GM12878 (cell line): Measurements from ENCODE around the gene SOS1. TPM values are rescaled to one million over a fixed set of nuclear protein-coding genes. Genes with fewer than 3 reads are reported as not detected.

Source experiments
- ATAC-seq: fragments of 200-7000 bp; cut with Tn5 transposase; 3 replicates; pipeline ENCODE4 v1.9.1; 2020; ENCODE audit warnings: mild to moderate bottlenecking, moderate library complexity
- BruUV-seq: library from RNA; stranded (reverse); fragments of 400-500 nt; replicated peaks from 2 replicates; lab custom pipeline; 2021; lab: Mats Ljungman, UMichigan
- CTCF ChIA-PET: fragments of 300-600 bp; sonication (Branson Sonifier 250); formaldehyde crosslinking; extraction: SDS; loops from one replicate; lab custom pipeline; 2021; ENCODE audit warnings: inconsistent platforms; lab: Yijun Ruan, JAX
- POLR2A ChIA-PET: fragments of 350-600 bp; formaldehyde crosslinking; extraction: SDS; loops from one replicate; lab custom pipeline; 2021; ENCODE audit warnings: inconsistent platforms; lab: Charles Lee
- RAD21 ChIA-PET: fragments of 300-600 bp; sonication (Branson Sonifier 250); formaldehyde crosslinking; loops from one replicate; lab custom pipeline; 2023; ENCODE audit warnings: antibody characterized with exemption; ENCODE audit not compliant: unreplicated experiment; lab: Charles Lee
- SMC1A ChIA-PET: fragments of 300-600 bp; sonication (Branson Sonifier 250); formaldehyde crosslinking; loops from one replicate; lab custom pipeline; 2023; ENCODE audit not compliant: unreplicated experiment, uncharacterized antibody; lab: Charles Lee
- DNase-seq: peaks from one replicate; pipeline ENCODE4 v3.0.0-alpha.2; 2011; ENCODE audit warnings: low read depth, low spot score
- FAIRE-seq: peaks from 3 replicates; lab custom pipeline; 2011; peaks lifted over from hg19 to GRCh38; lab: Jason Lieb, UNC
- H2AFZ ChIP-seq: 2 replicates; pipeline ENCODE4 v1.6.0; 2011; ENCODE audit warnings: low read depth, low read length, control low read depth; ENCODE audit not compliant: control insufficient read depth
- H3K27ac ChIP-seq: 2 replicates; pipeline ENCODE4 v1.5.1; 2011; ENCODE audit warnings: control low read depth; ENCODE audit not compliant: control insufficient read depth, insufficient read depth
- H3K27me3 ChIP-seq, 2 experiments: replicated peaks in 1 of 2; 2 replicates each; pipeline versions ENCODE4 v1.6.0 to v1.6.1; 2011; ENCODE audit warnings: low read length in 1 of 2; ENCODE audit not compliant: control insufficient read depth in 2 of 2, insufficient read depth in 2 of 2
- H3K36me3 ChIP-seq, 2 experiments: 2 replicates each; pipeline ENCODE4 v1.5.1; 2011; ENCODE audit warnings: low read length in 1 of 2; ENCODE audit not compliant: control insufficient read depth in 2 of 2, insufficient read depth in 2 of 2
- H3K4me1 ChIP-seq: 2 replicates; pipeline ENCODE4 v1.6.1; 2011; ENCODE audit warnings: mild to moderate bottlenecking, low read length, moderate library complexity, mixed read lengths; ENCODE audit not compliant: control insufficient read depth, insufficient read depth
- H3K4me2 ChIP-seq: 2 replicates; pipeline ENCODE4 v1.6.0; 2011; ENCODE audit warnings: control low read depth; ENCODE audit not compliant: control insufficient read depth, insufficient read depth
- H3K4me3 ChIP-seq: fragments of 200-600 bp; sonication (generic); 2 replicates; pipeline ENCODE4 v1.5.1; 2016
- H3K79me2 ChIP-seq: 2 replicates; pipeline ENCODE4 v1.6.0; 2011; ENCODE audit warnings: low read length; ENCODE audit not compliant: control insufficient read depth, insufficient read depth
- H3K9ac ChIP-seq: 2 replicates; pipeline ENCODE4 v1.8.0; 2011; ENCODE audit warnings: low read length, control low read depth, mixed read lengths; ENCODE audit not compliant: control insufficient read depth, insufficient read depth
- H3K9me3 ChIP-seq: replicated peaks from 3 replicates; pipeline ENCODE4 v1.5.1; 2011; ENCODE audit warnings: mild to moderate bottlenecking, low read length; ENCODE audit not compliant: control insufficient read depth, insufficient read depth
- H4K20me1 ChIP-seq: 2 replicates; pipeline ENCODE4 v1.6.0; 2011; ENCODE audit not compliant: control insufficient read depth, insufficient read depth
- CBFB ChIP-seq: IDR thresholded peaks from 2 replicates; pipeline ENCODE4 v1.6.1; 2016; ENCODE audit warnings: antibody characterized with exemption, low read depth
- EP300 ChIP-seq, 2 experiments: fragments of 150-350 bp in 1 of 2; IDR thresholded peaks; 2 replicates each; pipeline ENCODE4 v1.6.1; 2011 to 2012; ENCODE audit warnings: low read depth in 2 of 2, low read length in 2 of 2, borderline replicate concordance in 1 of 2, improper control_type of control experiment in 1 of 2, inconsistent platforms in 1 of 2; ENCODE audit not compliant: control insufficient read depth in 1 of 2
- ESRRA ChIP-seq: IDR thresholded peaks from 2 replicates; pipeline ENCODE4 v1.6.1; 2012; ENCODE audit warnings: mild to moderate bottlenecking, low read length, improper control_type of control experiment
- FOXK2 ChIP-seq: fragments of 450-650 bp; IDR thresholded peaks from 2 replicates; pipeline ENCODE4 v1.6.1; 2017; ENCODE audit warnings: mild to moderate bottlenecking, moderate library complexity
- JUND ChIP-seq: IDR thresholded peaks from 2 replicates; pipeline ENCODE4 v1.6.1; 2012; ENCODE audit warnings: low read depth, mild to moderate bottlenecking, low read length, improper control_type of control experiment, moderate library complexity
- KDM1A ChIP-seq: fragments of 200-600 bp; sonication (generic); IDR thresholded peaks from 2 replicates; pipeline ENCODE4 v1.6.1; 2016; ENCODE audit warnings: borderline replicate concordance
- MYC ChIP-seq: IDR thresholded peaks from 2 replicates; pipeline ENCODE4 v1.6.1; 2011; ENCODE audit warnings: mild to moderate bottlenecking, low read length, moderate library complexity, inconsistent platforms; ENCODE audit not compliant: insufficient read depth, insufficient replicate concordance, insufficient read length, severe bottlenecking
- NFYA ChIP-seq: IDR thresholded peaks from 2 replicates; pipeline ENCODE4 v1.6.1; 2011; ENCODE audit warnings: low read depth, mild to moderate bottlenecking, low read length, improper control_type of control experiment, borderline replicate concordance
- NR2F1 ChIP-seq: fragments of 450-650 bp; conservative IDR thresholded peaks from 2 replicates; pipeline ENCODE4 v1.6.1; 2017; ENCODE audit warnings: mild to moderate bottlenecking
- PBX3 ChIP-seq: IDR thresholded peaks from 2 replicates; pipeline ENCODE4 v1.6.1; 2011; ENCODE audit warnings: mild to moderate bottlenecking, low read depth, low read length, moderate library complexity; ENCODE audit not compliant: insufficient replicate concordance
- SIX5 ChIP-seq: IDR thresholded peaks from 2 replicates; pipeline ENCODE4 v1.6.1; 2011; ENCODE audit warnings: mild to moderate bottlenecking, low read depth, low read length, moderate library complexity; ENCODE audit not compliant: severe bottlenecking
- TARDBP ChIP-seq: IDR thresholded peaks from 2 replicates; pipeline ENCODE4 v1.6.1; 2016; ENCODE audit warnings: borderline replicate concordance
- USF1 ChIP-seq: IDR thresholded peaks from 2 replicates; pipeline ENCODE4 v1.6.1; 2011; ENCODE audit warnings: borderline replicate concordance, low read depth, mild to moderate bottlenecking, moderate library complexity, mixed read lengths, low read length; ENCODE audit not compliant: insufficient read depth; ENCODE audit errors: extremely low read length
- USF2 ChIP-seq: IDR thresholded peaks from 2 replicates; pipeline ENCODE4 v1.6.1; 2011; ENCODE audit warnings: low read depth, low read length, improper control_type of control experiment, borderline replicate concordance
- ZBTB4 ChIP-seq: fragments of 450-650 bp; formaldehyde crosslinking; IDR thresholded peaks from 2 replicates; pipeline ENCODE4 v1.4.0; 2022; ENCODE audit warnings: mild to moderate bottlenecking, moderate library complexity
- ZNF217 ChIP-seq: fragments of 450-650 bp; IDR thresholded peaks from 2 replicates; pipeline ENCODE4 v1.6.1; 2017; ENCODE audit warnings: antibody characterized with exemption, mild to moderate bottlenecking
- WGBS: methylation state at CpG from one replicate; pipeline ENCODE4 v1.1.6; 2016; ENCODE audit warnings: low lambda C conversion rate; ENCODE audit not compliant: insufficient replicate concordance, insufficient coverage; ENCODE audit errors: missing lambda C conversion rate; 5-methylcytosine and 5-hydroxymethylcytosine counted together
- in situ Hi-C: fragments of 300-500 bp; cut with MboI; formaldehyde crosslinking; loops from 9 replicates; pipeline ENCODE4 v1.14.3; 2018; ENCODE audit warnings: mixed read lengths
- intact Hi-C: fragments of 100-400 bp; cut with micrococcal nuclease; formaldehyde crosslinking; loops from one replicate; pipeline ENCODE4 v1.14.2; 2022; ENCODE audit not compliant: unreplicated experiment
- polyA plus RNA-seq, 11 experiments: library from polyadenylated mRNA; depleted of rRNA in 4 of 11; unstranded in 6 of 11; stranded (reverse) in 5 of 11; fragments of >200 nt; fragmentation: Nextera tagmentation in 4 of 11; fragmentation: Illumina TruSeq in 1 of 11; extraction: Ambion mirVana in 4 of 11; extraction: Trizol in 1 of 11; gene quantifications; 1 replicate in 1 of 11; 2 replicates in 10 of 11; pipeline versions ENCODE4 v1.2.1 to v1.2.3, GENCODE V29; 2011 to 2016; ENCODE audit warnings: inconsistent platforms in 2 of 11, missing spikeins in 2 of 11, low read depth in 1 of 11
- total RNA-seq, 4 experiments: library from RNA; depleted of rRNA in 3 of 4; stranded (reverse); fragments of >200 nt in 3 of 4; fragmentation: Illumina TruSeq in 1 of 4; extraction: Trizol in 1 of 4; gene quantifications; 2 replicates each; pipeline versions ENCODE4 v1.2.1 to v1.2.3, GENCODE V29; 2013 to 2021

SOS1 gene
- total and polyA plus RNA-seq, 10 of the 15 experiments (the other 5 are each of a cell fraction or from before 2014, with no cell fraction given), result 2.1 to 24.1 (median 8.5) TPM

- in situ Hi-C loops (no loop called here), intact Hi-C loops (no loop called here)
- no TSS peak for BruUV-seq
- no peak overlapping the region for H3K9ac ChIP-seq
- H2AFZ ChIP-seq, result no peak overlapping the region
- ChIA-PET RAD21 (no interaction called here), SMC1A (interaction anchor here (0.6 kb wide), 1 partner anchor 267 kb away, joined by 3 read pairs; no protein-coding TSS in a partner anchor)
- no peak for ATAC-seq
- H3K27ac ChIP-seq, result no peak overlapping the region
- no peaks in the 10 kb centered on the region for H3K4me1 ChIP-seq
- no peaks in the 10 kb centered on the region for H3K36me3 ChIP-seq
- no peak overlapping the region for H3K4me3 ChIP-seq
- no peak for DNase-seq
- no peak for TF ChIP-seq EP300 (IDR thresholded peaks at IDR 0.05; ENCODE audit: borderline replicate concordance in 1 of 2, control insufficient read depth in 1 of 2, low read depth in 2 of 2, low read length in 2 of 2)
- TF ChIP-seq MYC, result no peak
- no peak for TF ChIP-seq SIX5
- no peak for TF ChIP-seq ZBTB4 (CRISPR knock-in tag)
- TF ChIP-seq ESRRA, result no peak
- no peak for TF ChIP-seq NR2F1
- TF ChIP-seq TARDBP, result no peak
- TF ChIP-seq JUND, result no peak
- no peak for TF ChIP-seq FOXK2
- no peak for TF ChIP-seq NFYA
- TF ChIP-seq PBX3, result no peak
- TF ChIP-seq ZNF217, result no peak
- TF ChIP-seq KDM1A, result no peak
- TF ChIP-seq USF2, result no peak
- no peak for TF ChIP-seq CBFB
- no peak for TF ChIP-seq USF1
- TF ChIP-seq, all 136 proteins: peak for 0
- H3K9me3 ChIP-seq, result no peaks in the 10 kb centered on the region
- 43% methylated on average over 9 of the region's 9 CpGs for WGBS
- H3K4me2 ChIP-seq, result no peak overlapping the region
- no peak for FAIRE-seq
- POLR2A ChIA-PET, result interaction anchor here (0.7 kb wide), 1 partner anchor 266 kb away, joined by 5 read pairs; no protein-coding TSS in a partner anchor
- no peaks in the 10 kb centered on the region for H4K20me1 ChIP-seq
- H3K79me2 ChIP-seq, result no peaks in the 10 kb centered on the region
- H3K27me3 ChIP-seq, result no peaks in the 10 kb centered on the region; a peak in 1 of 4 replicates
- CTCF ChIA-PET, result interaction anchor here (1.8 kb wide), 1 partner anchor 92 kb away, joined by 4 read pairs; no protein-coding TSS in a partner anchor
Measured at GRCh38 chr2:39150890-39151497, 30.1 kb upstream of the SOS1 start.
